Measurements from ENCODE around the gene C2orf72. TPM values are rescaled to one million over a fixed set of nuclear protein-coding genes. Genes with fewer than 3 reads are reported as not detected.

Gene C2orf72
- total and polyA plus RNA-seq, 2 donors: 0.02 to 0.05 TPM

DNA sequence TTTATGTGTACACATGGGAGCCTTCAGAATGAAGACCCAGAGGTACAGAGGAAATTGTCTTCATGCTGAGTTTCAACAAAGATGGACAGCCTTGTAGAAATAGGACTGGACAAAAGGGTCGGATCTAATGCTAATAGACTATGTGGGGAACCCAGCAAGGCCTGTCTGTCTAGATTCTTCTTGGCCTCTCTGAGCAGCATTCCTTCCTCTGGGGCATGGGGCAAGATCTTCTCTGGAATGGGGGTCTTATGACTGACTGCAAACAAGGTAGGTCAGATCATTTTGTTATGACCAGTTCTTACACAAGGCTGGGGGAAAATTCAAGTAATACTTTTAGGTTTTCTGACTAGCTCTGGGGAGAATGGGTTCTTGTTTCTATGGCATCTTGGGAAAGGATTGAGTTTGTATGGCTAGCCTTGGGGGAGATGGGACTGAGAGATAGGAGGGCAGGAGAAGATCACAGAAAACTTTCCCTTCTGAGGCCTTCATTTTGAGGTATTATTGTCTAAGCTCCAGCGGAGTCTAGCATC, 27.1 kb upstream of the C2orf72 start:
- Histone ChIP-seq H3K4me3 (ENCODE audit: low read length in 2 of 2) (no peak overlapping the region), H3K4me1 (ENCODE audit: control insufficient read depth in 2 of 2, insufficient read depth in 2 of 2, low read length in 2 of 2) (peaks cover 0 to 4% of the 10 kb centered on the region in 2 donors), H3K27me3 (ENCODE audit: control insufficient read depth in 2 of 2, insufficient read depth in 1 of 2, low read length in 1 of 2) (peaks cover 0 to 23% of the 10 kb centered on the region in 2 donors), H3K9me3 (ENCODE audit: control insufficient read depth in 2 of 2, insufficient read depth in 1 of 2, low read length in 1 of 2) (no peaks in the 10 kb centered on the region), H3K27ac (ENCODE audit: low read depth in 1 of 2, low read length in 1 of 2) (no peak overlapping the region), H3K36me3 (ENCODE audit: control insufficient read depth in 2 of 2, insufficient read depth in 2 of 2, low read length in 1 of 2) (no peaks in the 10 kb centered on the region)
- no peak for DNase-seq (ENCODE audit: low read depth in 6 of 9, low spot score in 9 of 9)
- 99% methylated on average over 2 of the region's 2 CpGs for WGBS

- H3K4me3 ChIP-seq (ENCODE audit: low read length in 2 of 2): no peak overlapping the region
- no peaks in the 10 kb centered on the region for H3K36me3 ChIP-seq (ENCODE audit: control insufficient read depth in 2 of 2, insufficient read depth in 2 of 2, low read length in 1 of 2)
- WGBS: 74% methylated on average over 2 of the region's 2 CpGs
- H3K27ac ChIP-seq (ENCODE audit: low read depth in 1 of 2, low read length in 1 of 2): no peak overlapping the region
- no peaks in the 10 kb centered on the region for H3K9me3 ChIP-seq (ENCODE audit: control insufficient read depth in 2 of 2, insufficient read depth in 1 of 2, low read length in 1 of 2)
- H3K27me3 ChIP-seq (ENCODE audit: control insufficient read depth in 2 of 2, insufficient read depth in 1 of 2, low read length in 1 of 2): peaks cover 0 to 28% of the 10 kb centered on the region in 2 donors
- DNase-seq (ENCODE audit: low read depth in 6 of 9, low spot score in 9 of 9): no peak
- H3K4me1 ChIP-seq (ENCODE audit: control insufficient read depth in 2 of 2, insufficient read depth in 2 of 2, low read length in 2 of 2): peaks cover 0 to 4% of the 10 kb centered on the region in 2 donors
Observed at GRCh38 chr2:231011526-231011925, 25.8 kb upstream of the C2orf72 start.

DNA sequence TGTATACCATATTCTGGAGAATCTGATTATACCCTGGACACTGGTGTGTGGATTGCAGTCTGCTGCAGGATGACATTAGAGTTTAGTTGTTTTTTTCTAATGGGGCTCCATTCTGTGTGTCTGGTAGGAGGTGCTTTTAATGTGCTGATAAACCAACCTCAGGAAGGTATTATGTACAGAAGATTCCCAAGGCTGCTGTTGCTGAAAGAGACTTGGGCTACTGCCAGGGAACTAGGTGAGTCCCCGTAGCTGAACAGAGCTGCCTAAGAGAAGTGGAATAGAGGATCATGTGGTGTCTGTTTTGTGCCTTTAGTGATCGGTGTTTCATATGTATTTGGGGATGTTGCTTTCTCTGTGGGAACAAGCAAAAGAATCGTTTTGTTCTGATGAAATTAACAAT, 24.9 kb upstream of the C2orf72 start:
- H3K4me1 ChIP-seq (ENCODE audit: control insufficient read depth in 2 of 2, insufficient read depth in 2 of 2, low read length in 2 of 2): peaks cover 0 to 1% of the 10 kb centered on the region in 2 donors
- DNase-seq (ENCODE audit: low read depth in 6 of 9, low spot score in 9 of 9): no peak
- WGBS: 92% methylated on average over 3 of the region's 3 CpGs
- H3K27me3 ChIP-seq (ENCODE audit: control insufficient read depth in 2 of 2, insufficient read depth in 1 of 2, low read length in 1 of 2): peaks cover 0 to 30% of the 10 kb centered on the region in 2 donors
- H3K4me3 ChIP-seq (ENCODE audit: low read length in 2 of 2): no peak overlapping the region
- H3K27ac ChIP-seq (ENCODE audit: low read depth in 1 of 2, low read length in 1 of 2): no peak overlapping the region
- H3K9me3 ChIP-seq (ENCODE audit: control insufficient read depth in 2 of 2, insufficient read depth in 1 of 2, low read length in 1 of 2): no peaks in the 10 kb centered on the region
- no peaks in the 10 kb centered on the region for H3K36me3 ChIP-seq (ENCODE audit: control insufficient read depth in 2 of 2, insufficient read depth in 2 of 2, low read length in 1 of 2)

GRCh38 chr2:231013820-231014219, 23.5 kb upstream of the C2orf72 start:
- WGBS: 57% methylated on average over 3 of the region's 3 CpGs
- no peaks in the 10 kb centered on the region for H3K4me1 ChIP-seq (ENCODE audit: control insufficient read depth in 2 of 2, insufficient read depth in 2 of 2, low read length in 2 of 2)
- no peak overlapping the region for H3K4me3 ChIP-seq (ENCODE audit: low read length in 2 of 2)
- DNase-seq (ENCODE audit: low read depth in 6 of 9, low spot score in 9 of 9): no peak
- peaks cover 0 to 29% of the 10 kb centered on the region in 2 donors for H3K27me3 ChIP-seq (ENCODE audit: control insufficient read depth in 2 of 2, insufficient read depth in 1 of 2, low read length in 1 of 2)
- H3K36me3 ChIP-seq (ENCODE audit: control insufficient read depth in 2 of 2, insufficient read depth in 2 of 2, low read length in 1 of 2): no peaks in the 10 kb centered on the region
- H3K27ac ChIP-seq (ENCODE audit: low read depth in 1 of 2, low read length in 1 of 2): no peak overlapping the region
- H3K9me3 ChIP-seq (ENCODE audit: control insufficient read depth in 2 of 2, insufficient read depth in 1 of 2, low read length in 1 of 2): no peaks in the 10 kb centered on the region

GRCh38 chr2:231015478-231015877, 21.8 kb upstream of the C2orf72 start:
- Histone ChIP-seq H3K9me3 (ENCODE audit: control insufficient read depth in 2 of 2, insufficient read depth in 1 of 2, low read length in 1 of 2) (no peaks in the 10 kb centered on the region), H3K36me3 (ENCODE audit: control insufficient read depth in 2 of 2, insufficient read depth in 2 of 2, low read length in 1 of 2) (no peaks in the 10 kb centered on the region), H3K27me3 (ENCODE audit: control insufficient read depth in 2 of 2, insufficient read depth in 1 of 2, low read length in 1 of 2) (peaks cover 0 to 25% of the 10 kb centered on the region in 2 donors), H3K27ac (ENCODE audit: low read depth in 1 of 2, low read length in 1 of 2) (no peak overlapping the region), H3K4me1 (ENCODE audit: control insufficient read depth in 2 of 2, insufficient read depth in 2 of 2, low read length in 2 of 2) (no peaks in the 10 kb centered on the region), H3K4me3 (ENCODE audit: low read length in 2 of 2) (no peak overlapping the region)
- no peak for DNase-seq (ENCODE audit: low read depth in 6 of 9, low spot score in 9 of 9)
- WGBS: 94% methylated on average over 7 of the region's 7 CpGs

- Histone ChIP-seq H3K4me3 (ENCODE audit: low read length in 2 of 2) (no peak overlapping the region), H3K36me3 (ENCODE audit: control insufficient read depth in 2 of 2, insufficient read depth in 2 of 2, low read length in 1 of 2) (no peaks in the 10 kb centered on the region), H3K27me3 (ENCODE audit: control insufficient read depth in 2 of 2, insufficient read depth in 1 of 2, low read length in 1 of 2) (peaks cover 0 to 25% of the 10 kb centered on the region in 2 donors), H3K4me1 (ENCODE audit: control insufficient read depth in 2 of 2, insufficient read depth in 2 of 2, low read length in 2 of 2) (no peaks in the 10 kb centered on the region), H3K27ac (ENCODE audit: low read depth in 1 of 2, low read length in 1 of 2) (no peak overlapping the region), H3K9me3 (ENCODE audit: control insufficient read depth in 2 of 2, insufficient read depth in 1 of 2, low read length in 1 of 2) (no peaks in the 10 kb centered on the region)
- no peak for DNase-seq (ENCODE audit: low read depth in 6 of 9, low spot score in 9 of 9)
- 96% methylated on average over 3 of the region's 3 CpGs for WGBS
Observed at GRCh38 chr2:231015926-231016325, 21.4 kb upstream of the C2orf72 start.

GRCh38 chr2:231016566-231017230, 20.6 kb upstream of the C2orf72 start:
- H3K27me3 ChIP-seq (ENCODE audit: control insufficient read depth in 2 of 2, insufficient read depth in 1 of 2, low read length in 1 of 2): peaks cover 0 to 21% of the 10 kb centered on the region in 2 donors

DNA sequence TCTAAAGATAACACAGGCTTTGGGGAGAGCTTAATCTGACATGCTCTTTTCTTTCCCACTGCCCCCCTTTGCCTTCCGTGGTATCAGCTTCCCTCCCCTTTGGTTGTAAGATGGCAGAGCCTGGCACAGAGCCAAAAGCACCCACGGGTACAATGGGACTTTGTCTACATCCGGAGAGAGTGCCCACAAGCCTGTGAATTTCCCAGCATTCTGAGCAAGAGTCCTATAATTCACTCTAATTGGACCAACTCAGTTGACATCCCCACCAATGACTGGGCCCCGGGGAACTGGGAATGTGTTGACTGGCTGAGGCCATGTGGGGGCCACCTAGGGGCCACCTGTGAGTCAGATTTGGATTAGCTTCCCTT, 20.1 kb upstream of the C2orf72 start:
- WGBS: 34% methylated on average over 4 of the region's 4 CpGs
- no peaks in the 10 kb centered on the region for H3K9me3 ChIP-seq (ENCODE audit: control insufficient read depth in 2 of 2, insufficient read depth in 1 of 2, low read length in 1 of 2)
- no peaks in the 10 kb centered on the region for H3K4me1 ChIP-seq (ENCODE audit: control insufficient read depth in 2 of 2, insufficient read depth in 2 of 2, low read length in 2 of 2)
- no peak overlapping the region for H3K4me3 ChIP-seq (ENCODE audit: low read length in 2 of 2)
- peaks cover 0 to 17% of the 10 kb centered on the region in 2 donors for H3K27me3 ChIP-seq (ENCODE audit: control insufficient read depth in 2 of 2, insufficient read depth in 1 of 2, low read length in 1 of 2)
- DNase-seq (ENCODE audit: low read depth in 6 of 9, low spot score in 9 of 9): no peak
- H3K36me3 ChIP-seq (ENCODE audit: control insufficient read depth in 2 of 2, insufficient read depth in 2 of 2, low read length in 1 of 2): no peaks in the 10 kb centered on the region
- no peak overlapping the region for H3K27ac ChIP-seq (ENCODE audit: low read depth in 1 of 2, low read length in 1 of 2)

More at GRCh38 chr2:231016566-231017230, 20.6 kb upstream of the C2orf72 start:
- WGBS: 93% methylated on average over 6 of the region's 6 CpGs
- no peak overlapping the region for H3K27ac ChIP-seq (ENCODE audit: low read depth in 1 of 2, low read length in 1 of 2)
- H3K9me3 ChIP-seq (ENCODE audit: control insufficient read depth in 2 of 2, insufficient read depth in 1 of 2, low read length in 1 of 2): no peaks in the 10 kb centered on the region
- no peaks in the 10 kb centered on the region for H3K36me3 ChIP-seq (ENCODE audit: control insufficient read depth in 2 of 2, insufficient read depth in 2 of 2, low read length in 1 of 2)
- H3K4me1 ChIP-seq (ENCODE audit: control insufficient read depth in 2 of 2, insufficient read depth in 2 of 2, low read length in 2 of 2): no peaks in the 10 kb centered on the region
- no peak for DNase-seq (ENCODE audit: low read depth in 6 of 9, low spot score in 9 of 9)
- no peak overlapping the region for H3K4me3 ChIP-seq (ENCODE audit: low read length in 2 of 2)

GRCh38 chr2:231018184-231018583, 19.1 kb upstream of the C2orf72 start:
- 94% methylated on average over 3 of the region's 3 CpGs for WGBS
- H3K4me3 ChIP-seq (ENCODE audit: low read length in 2 of 2): no peak overlapping the region
- no peak overlapping the region for H3K27ac ChIP-seq (ENCODE audit: low read depth in 1 of 2, low read length in 1 of 2)
- no peak for DNase-seq (ENCODE audit: low read depth in 6 of 9, low spot score in 9 of 9)
- H3K27me3 ChIP-seq (ENCODE audit: control insufficient read depth in 2 of 2, insufficient read depth in 1 of 2, low read length in 1 of 2): peaks cover 0 to 16% of the 10 kb centered on the region in 2 donors
- H3K4me1 ChIP-seq (ENCODE audit: control insufficient read depth in 2 of 2, insufficient read depth in 2 of 2, low read length in 2 of 2): no peaks in the 10 kb centered on the region
- no peaks in the 10 kb centered on the region for H3K9me3 ChIP-seq (ENCODE audit: control insufficient read depth in 2 of 2, insufficient read depth in 1 of 2, low read length in 1 of 2)
- no peaks in the 10 kb centered on the region for H3K36me3 ChIP-seq (ENCODE audit: control insufficient read depth in 2 of 2, insufficient read depth in 2 of 2, low read length in 1 of 2)
